IMR-90 (cell line): ENCODE measurements around the gene KBTBD4.

Experiments used
- FOS ChIP-seq: fragments of 150-350 bp; IDR thresholded peaks from 2 replicates; pipeline ENCODE4 v1.6.1; 2016; ENCODE audit warnings: low read depth, low read length
- MXI1 ChIP-seq: IDR thresholded peaks from 2 replicates; pipeline ENCODE4 v1.6.1; 2012; ENCODE audit warnings: low read depth, mild to moderate bottlenecking, low read length, moderate library complexity, borderline replicate concordance
- NFE2L2 ChIP-seq: fragments of 150-350 bp; IDR thresholded peaks from 2 replicates; pipeline ENCODE4 v1.6.1; 2016; ENCODE audit warnings: low read depth, mild to moderate bottlenecking, low read length
- POLR2A ChIP-seq: IDR thresholded peaks from 2 replicates; pipeline ENCODE4 v1.6.1; 2012; ENCODE audit warnings: mild to moderate bottlenecking, low read depth, low read length
- RAD21 ChIP-seq: IDR thresholded peaks from 2 replicates; pipeline ENCODE4 v1.6.1; 2012; ENCODE audit warnings: low read length, improper control_type of control experiment
- SMC3 ChIP-seq: fragments of 150-350 bp; IDR thresholded peaks from 2 replicates; pipeline ENCODE4 v1.6.1; 2016; ENCODE audit warnings: low read depth, mild to moderate bottlenecking, antibody characterized with exemption, low read length, moderate library complexity
- TF ChIP-seq, protein P1 (sequence below): conservative IDR thresholded peaks from 2 replicates; pipeline ENCODE4 v1.5.1; 2012; ENCODE audit warnings: mild to moderate bottlenecking, low read depth, low read length, improper control_type of control experiment
- TF ChIP-seq, protein P2 (sequence below): fragments of 150-350 bp; IDR thresholded peaks from 2 replicates; pipeline ENCODE4 v1.6.1; 2017; ENCODE audit warnings: mild to moderate bottlenecking, antibody characterized with exemption, low read length, low read depth

DNA sequence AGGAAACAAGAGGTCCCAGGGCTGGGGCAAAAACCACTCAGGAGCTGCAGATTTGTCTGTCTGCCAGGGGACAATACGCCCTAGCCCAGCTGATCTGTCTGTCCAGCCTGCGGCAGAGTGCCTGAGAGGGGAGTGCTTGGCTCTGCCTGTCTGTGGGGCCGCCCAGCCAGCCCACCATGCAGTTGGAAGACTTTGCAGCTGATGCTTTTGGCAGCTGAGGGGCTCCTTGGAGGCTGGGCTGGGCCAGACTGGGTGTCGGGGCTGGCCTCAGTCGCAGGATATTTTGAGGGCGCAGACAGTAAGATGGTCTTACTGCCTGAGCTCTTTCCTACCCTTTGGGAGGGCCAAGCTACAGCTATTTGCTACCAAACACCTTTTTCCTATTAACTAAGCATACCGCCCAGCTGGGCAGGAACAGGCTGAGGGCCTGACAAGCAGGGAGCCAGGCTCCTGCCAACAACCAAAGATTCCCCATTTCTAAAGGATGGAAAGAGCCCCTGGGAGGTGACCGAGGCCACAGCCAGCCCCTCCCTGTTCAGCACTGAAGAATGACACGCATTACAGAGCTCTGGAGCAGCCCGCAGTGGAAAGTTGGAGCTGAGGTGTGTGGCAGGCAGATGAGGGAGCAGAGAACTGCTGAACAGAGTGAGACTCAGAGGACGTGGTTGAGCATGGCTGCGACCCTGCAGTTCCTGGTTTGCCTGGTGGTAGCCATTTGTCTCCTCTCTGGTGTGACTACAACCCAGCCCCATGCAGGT, 7.5 kb upstream of the KBTBD4 start, which contains the start of gene FAM180B:
- TF ChIP-seq FOS (no peak), POLR2A (no peak), MXI1 (no peak), NFE2L2 (no peak), SMC3 (no peak), RAD21 (no peak)
- TF ChIP-seq, protein P1, sequence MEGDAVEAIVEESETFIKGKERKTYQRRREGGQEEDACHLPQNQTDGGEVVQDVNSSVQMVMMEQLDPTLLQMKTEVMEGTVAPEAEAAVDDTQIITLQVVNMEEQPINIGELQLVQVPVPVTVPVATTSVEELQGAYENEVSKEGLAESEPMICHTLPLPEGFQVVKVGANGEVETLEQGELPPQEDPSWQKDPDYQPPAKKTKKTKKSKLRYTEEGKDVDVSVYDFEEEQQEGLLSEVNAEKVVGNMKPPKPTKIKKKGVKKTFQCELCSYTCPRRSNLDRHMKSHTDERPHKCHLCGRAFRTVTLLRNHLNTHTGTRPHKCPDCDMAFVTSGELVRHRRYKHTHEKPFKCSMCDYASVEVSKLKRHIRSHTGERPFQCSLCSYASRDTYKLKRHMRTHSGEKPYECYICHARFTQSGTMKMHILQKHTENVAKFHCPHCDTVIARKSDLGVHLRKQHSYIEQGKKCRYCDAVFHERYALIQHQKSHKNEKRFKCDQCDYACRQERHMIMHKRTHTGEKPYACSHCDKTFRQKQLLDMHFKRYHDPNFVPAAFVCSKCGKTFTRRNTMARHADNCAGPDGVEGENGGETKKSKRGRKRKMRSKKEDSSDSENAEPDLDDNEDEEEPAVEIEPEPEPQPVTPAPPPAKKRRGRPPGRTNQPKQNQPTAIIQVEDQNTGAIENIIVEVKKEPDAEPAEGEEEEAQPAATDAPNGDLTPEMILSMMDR, result no peak
- TF ChIP-seq, protein P2, sequence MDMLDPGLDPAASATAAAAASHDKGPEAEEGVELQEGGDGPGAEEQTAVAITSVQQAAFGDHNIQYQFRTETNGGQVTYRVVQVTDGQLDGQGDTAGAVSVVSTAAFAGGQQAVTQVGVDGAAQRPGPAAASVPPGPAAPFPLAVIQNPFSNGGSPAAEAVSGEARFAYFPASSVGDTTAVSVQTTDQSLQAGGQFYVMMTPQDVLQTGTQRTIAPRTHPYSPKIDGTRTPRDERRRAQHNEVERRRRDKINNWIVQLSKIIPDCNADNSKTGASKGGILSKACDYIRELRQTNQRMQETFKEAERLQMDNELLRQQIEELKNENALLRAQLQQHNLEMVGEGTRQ, result no peak
